PC-9 (cell line): ENCODE measurements around the gene DCHS1. TPM values are rescaled to one million over a fixed set of nuclear protein-coding genes. Genes with fewer than 3 reads are reported as not detected.

Source experiments
- BruUV-seq: library from RNA; stranded (reverse); fragments of 400-500 nt; replicated peaks from 2 replicates; lab custom pipeline; 2021; lab: Mats Ljungman, UMichigan
- CTCF ChIA-PET: fragments of 300-600 bp; sonication (Branson Sonifier 250); formaldehyde crosslinking; loops from one replicate; lab custom pipeline; 2022; ENCODE audit warnings: antibody characterized with exemption; lab: Charles Lee
- POLR2A ChIA-PET: fragments of 300-600 bp; sonication (Branson Sonifier 250); formaldehyde crosslinking; loops from one replicate; lab custom pipeline; 2022; ENCODE audit warnings: antibody characterized with exemption; ENCODE audit not compliant: unreplicated experiment; lab: Charles Lee
- DNase-seq, 2 experiments: peaks; one replicate each; pipeline versions ENCODE4 v3.0.0 to v3.0.0-alpha.2; 2015 to 2022; ENCODE audit warnings: mixed read lengths in 1 of 2
- H2AFZ ChIP-seq: fragments of 200-600 bp; sonication (generic); 2 replicates; pipeline ENCODE4 v1.8.1; 2017; ENCODE audit warnings: antibody characterized with exemption
- H3F3A ChIP-seq: fragments of 200-600 bp; sonication (generic); 2 replicates; pipeline ENCODE4 v1.8.1; 2017; ENCODE audit warnings: antibody characterized with exemption, mild to moderate bottlenecking, low read depth; ENCODE audit not compliant: insufficient read depth
- H3K27ac ChIP-seq: fragments of 200-600 bp; sonication (generic); 2 replicates; pipeline ENCODE4 v1.6.1; 2016; ENCODE audit warnings: mixed run types
- H3K27me3 ChIP-seq: fragments of 200-600 bp; sonication (generic); 2 replicates; pipeline ENCODE4 v1.6.1; 2016; ENCODE audit warnings: low read depth, mixed run types; ENCODE audit not compliant: insufficient read depth
- H3K36me3 ChIP-seq: fragments of 200-600 bp; sonication (generic); 2 replicates; pipeline ENCODE4 v1.6.1; 2016; ENCODE audit warnings: low read depth, mixed run types
- H3K4me1 ChIP-seq: fragments of 200-600 bp; sonication (generic); replicated peaks from 2 replicates; pipeline ENCODE4 v1.6.1; 2016; ENCODE audit warnings: mixed run types; ENCODE audit not compliant: insufficient read depth
- H3K4me2 ChIP-seq: fragments of 200-600 bp; sonication (generic); 2 replicates; pipeline ENCODE4 v1.6.1; 2017; ENCODE audit warnings: mixed run types
- H3K4me3 ChIP-seq: fragments of 200-600 bp; sonication (generic); 2 replicates; pipeline ENCODE4 v1.6.1; 2016; ENCODE audit warnings: mixed run types
- H3K79me2 ChIP-seq: fragments of 200-600 bp; sonication (generic); 2 replicates; pipeline ENCODE4 v1.6.1; 2017; ENCODE audit warnings: low read depth, mixed run types
- H3K9me2 ChIP-seq: fragments of 200-600 bp; sonication (generic); 2 replicates; pipeline ENCODE4 v1.8.1; 2017; ENCODE audit warnings: mild to moderate bottlenecking; ENCODE audit not compliant: insufficient read depth
- H3K9me3 ChIP-seq: fragments of 200-600 bp; sonication (generic); 2 replicates; pipeline ENCODE4 v1.8.1; 2016; ENCODE audit warnings: low read depth; ENCODE audit not compliant: insufficient read depth
- H4K20me1 ChIP-seq: fragments of 200-600 bp; sonication (generic); 2 replicates; pipeline ENCODE4 v1.8.1; 2017; ENCODE audit not compliant: insufficient read depth
- CTCF ChIP-seq: fragments of 200-600 bp; sonication (generic); conservative IDR thresholded peaks from 2 replicates; pipeline ENCODE4 v1.6.1; 2017; ENCODE audit warnings: mixed run types, antibody characterized with exemption, mild to moderate bottlenecking, moderate library complexity
- EZH2 ChIP-seq: fragments of 200-600 bp; sonication (generic); IDR thresholded peaks from 2 replicates; pipeline ENCODE4 v1.8.0; 2017; ENCODE audit warnings: antibody characterized with exemption, low read depth
- intact Hi-C: fragments of 100-400 bp; cut with micrococcal nuclease; formaldehyde crosslinking; loops from one replicate; pipeline ENCODE4 v1.10.0; 2022; ENCODE audit not compliant: unreplicated experiment
- total RNA-seq: library from RNA; stranded (reverse); gene quantifications from 2 replicates; pipeline ENCODE4 v1.2.3, GENCODE V29; 2021

DCHS1 gene
- total RNA-seq, 1 experiment from 2014 or later = 0.22 TPM

GRCh38 chr11:6601041-6601461 is 54.6 kb downstream of the DCHS1 start:
- Histone ChIP-seq H3K27ac (no peak overlapping the region), H3K9me2 (no peaks in the 10 kb centered on the region), H3K9me3 (no peaks in the 10 kb centered on the region), H2AFZ (no peak overlapping the region), H3K27me3 (no peaks in the 10 kb centered on the region), H3K79me2 (peaks cover 41% of the 10 kb centered on the region), H3K36me3 (0 out of 2 replicates have a peak, but pooled peaks cover 6% of the 10 kb centered on the region), H3F3A (no peaks in the 10 kb centered on the region), H3K4me1 (peaks cover 12% of the 10 kb centered on the region), H3K4me2 (no peak overlapping the region), H3K4me3 (no peak overlapping the region), H4K20me1 (no peaks in the 10 kb centered on the region)
- ChIA-PET CTCF (no interaction called here), POLR2A (no interaction called here)
- DNase-seq = no peak
- intact Hi-C loops = loop anchor here (5.0 to 10.0 kb wide), 2 partner anchors 126 to 209 kb away; partner anchors contain the start of genes SMPD1 and TRIM3
- TF ChIP-seq CTCF (no peak), EZH2 (no peak)
- BruUV-seq = no TSS peak

- H3K79me2 ChIP-seq = peaks cover 35% of the 10 kb centered on the region
- no peak overlapping the region for H2AFZ ChIP-seq
- intact Hi-C loops = loop anchor here (5.0 to 10.0 kb wide), 2 partner anchors 125 to 208 kb away; partner anchors contain the start of genes SMPD1 and TRIM3
- H3K4me2 ChIP-seq = no peak overlapping the region
- CTCF ChIA-PET = no interaction called here
- no peaks in the 10 kb centered on the region for H3F3A ChIP-seq
- TF ChIP-seq EZH2 (no peak), CTCF (no peak)
- no peak overlapping the region for H3K4me3 ChIP-seq
- DNase-seq = no peak
- H3K36me3 ChIP-seq = 0 out of 2 replicates have a peak, but pooled peaks cover 6% of the 10 kb centered on the region
- no TSS peak for BruUV-seq
- H3K27ac ChIP-seq = no peak overlapping the region
- no peaks in the 10 kb centered on the region for H3K9me3 ChIP-seq
- no peaks in the 10 kb centered on the region for H3K27me3 ChIP-seq
- POLR2A ChIA-PET = interaction anchor here (0.6 kb wide), 1 partner anchor 81 kb away, joined by 3 read pairs; no protein-coding TSS in a partner anchor
- H3K4me1 ChIP-seq = peaks cover 6% of the 10 kb centered on the region
- H4K20me1 ChIP-seq = no peaks in the 10 kb centered on the region
- H3K9me2 ChIP-seq = no peaks in the 10 kb centered on the region
These were observed 55.7 kb downstream of the DCHS1 start for GRCh38 chr11:6599881-6600390.

GRCh38 chr11:6599449-6599848 is 56.2 kb downstream of the DCHS1 start:
- CTCF ChIA-PET = no interaction called here
- Histone ChIP-seq H3K4me3 (no peak overlapping the region), H3K36me3 (0 out of 2 replicates have a peak, but pooled peaks cover 6% of the 10 kb centered on the region), H3K4me1 (peaks cover 1% of the 10 kb centered on the region; the same call in 1 of the 2 replicates), H3F3A (no peaks in the 10 kb centered on the region), H3K79me2 (peaks cover 30% of the 10 kb centered on the region), H3K4me2 (no peak overlapping the region), H3K27me3 (no peaks in the 10 kb centered on the region), H3K9me2 (no peaks in the 10 kb centered on the region), H3K27ac (no peak overlapping the region), H2AFZ (no peak overlapping the region), H3K9me3 (no peaks in the 10 kb centered on the region), H4K20me1 (no peaks in the 10 kb centered on the region)
- no peak for DNase-seq
- POLR2A ChIA-PET = interaction anchor here (0.6 kb wide), 1 partner anchor 81 kb away, joined by 3 read pairs; no protein-coding TSS in a partner anchor
- intact Hi-C loops = no loop called here
- no TSS peak for BruUV-seq
- TF ChIP-seq CTCF (no peak), EZH2 (no peak)
